Pancreas (tissue), 10 donors: ENCODE results near the gene LANCL3. TPM values are rescaled to one million over a fixed set of nuclear protein-coding genes. Genes with fewer than 3 reads are reported as not detected.

Source experiments
- ATAC-seq, 4 donors: fragments of 200-7000 bp; cut with Tn5 transposase; one replicate each; pipeline versions ENCODE4 v1.8.0 to v1.9.1; 2020; ENCODE audit warnings: mild to moderate bottlenecking in 4 of 4, moderate library complexity in 4 of 4
- DNase-seq, 6 donors: peaks; one replicate each; pipeline ENCODE4 v3.0.0-alpha.2; 2020
- FAIRE-seq: peaks from 2 replicates; lab custom pipeline; 2012; peaks lifted over from hg19 to GRCh38; lab: Jason Lieb, UNC
- H3K27ac ChIP-seq, 4 donors: fragments of 200-600 bp; sonication (generic); 1 replicate in 3 of 4; 2 replicates in 1 of 4; pipeline versions ENCODE4 v1.5.0 to v1.8.0; 2020
- H3K27me3 ChIP-seq, 4 donors: fragments of 200-600 bp; one replicate each; pipeline ENCODE4 v1.8.0; 2021
- H3K36me3 ChIP-seq, 3 donors: fragments of 200-600 bp; sonication (generic) in 1 of 3; one replicate each; pipeline versions ENCODE4 v1.5.0 to v1.8.0; 2020 to 2021
- H3K4me1 ChIP-seq, 3 donors: fragments of 200-600 bp; one replicate each; pipeline ENCODE4 v1.8.0; 2021
- H3K4me3 ChIP-seq, 4 donors: fragments of 200-600 bp; sonication (generic) in 2 of 4; one replicate each; pipeline versions ENCODE4 v1.5.0 to v1.8.0; 2020 to 2021
- H3K9me3 ChIP-seq, 4 donors: fragments of 200-600 bp; one replicate each; pipeline ENCODE4 v1.8.0; 2021
- WGBS, 2 donors: extraction: QIAGEN DNeasy Blood & Tissue Kit; methylation state at CpG; one replicate each; pipeline ENCODE4 v1.1.7; 2013; 5-methylcytosine and 5-hydroxymethylcytosine counted together
- intact Hi-C, 3 donors: fragments of 100-400 bp; cut with DNase I; formaldehyde crosslinking; loops; one replicate each; pipeline versions ENCODE4 v1.11.1 to v1.14.2; 2022
- polyA plus RNA-seq, 2 donors: library from polyadenylated mRNA; stranded (reverse); fragments of 200-250 nt; gene quantifications; one replicate each; pipeline ENCODE4 v1.2.3, GENCODE V29; 2013
- total RNA-seq, 6 donors: library from RNA; stranded (reverse); fragmentation: NEBNext Ultra II Directional in 4 of 6; extraction: Animal tissue kit (Norgen Biotek cat#: 25700) in 4 of 6; gene quantifications; one replicate each; pipeline versions ENCODE4 v1.2.1 to v1.2.4, GENCODE V29; 2021 to 2023
- TF ChIP-seq, protein P1 (sequence below), 4 donors: fragments of 200-600 bp; sonication (generic) in 3 of 4; IDR thresholded peaks; one replicate each; pipeline versions ENCODE4 v1.5.0 to v1.8.0; 2021; ENCODE audit warnings: antibody characterized with exemption in 4 of 4
- donor health status: healthy with polysubstance abuse.
- donor health status: DM: no; HTN: no; CAD: no; lungs with moderate emphysema.
- donor health status: DM: no; HTN: no; CAD: no.
- donor health status: control.
- donor health status: control.
- donor health status: Bipolar disorder and iron deficiency.
- donor health status: DM: yes; HTN: yes; CAD: no.
- donor health status: DM: no; HTN: no; CAD: no.
- donor health status: DM: no; HTN: no; CAD: no.
- donor health status: DM: yes; HTN: yes; CAD: no.

The LANCL3 gene
- total and polyA plus RNA-seq, 8 donors = under 0.01 to 0.09 (median 0.05) TPM; not detected in 1

DNA sequence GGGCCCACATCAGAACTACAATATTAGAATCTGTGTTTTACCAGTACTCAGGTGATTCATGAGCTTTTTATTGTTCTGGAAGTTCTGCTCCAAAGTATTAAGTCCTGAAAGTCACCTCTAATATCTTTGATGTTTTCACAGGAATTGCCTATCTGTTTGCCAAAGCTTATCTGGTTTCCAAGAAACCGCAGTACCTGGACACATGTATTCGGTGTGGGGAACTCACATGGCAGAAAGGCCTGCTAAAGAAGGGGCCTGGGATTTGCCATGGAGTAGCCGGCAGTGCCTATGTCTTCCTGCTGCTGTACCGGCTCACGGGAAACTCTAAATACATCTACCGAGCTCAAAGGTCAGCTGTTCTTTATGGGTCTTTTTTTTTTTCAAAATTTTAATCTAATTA lies 95.7 kb downstream of the LANCL3 start:
- H3K4me3 ChIP-seq = no peak overlapping the region
- H3K27me3 ChIP-seq = no peaks in the 10 kb centered on the region
- WGBS, 2 donors = 31 to 42% methylated on average over 6 of the region's 6 CpGs
- H3K27ac ChIP-seq = peak overlapping the region in 2 of 4 donors; percentile 30 to 40
- H3K4me1 ChIP-seq = peaks cover 0 to 8% (median 3%) of the 10 kb centered on the region in 3 donors
- FAIRE-seq (no peak), DNase-seq (peak in 3 of 6 donors; percentile 13 to 48 (median 32)), ATAC-seq (peak; percentile 72 to 91 (median 88))
- TF ChIP-seq, protein P1, sequence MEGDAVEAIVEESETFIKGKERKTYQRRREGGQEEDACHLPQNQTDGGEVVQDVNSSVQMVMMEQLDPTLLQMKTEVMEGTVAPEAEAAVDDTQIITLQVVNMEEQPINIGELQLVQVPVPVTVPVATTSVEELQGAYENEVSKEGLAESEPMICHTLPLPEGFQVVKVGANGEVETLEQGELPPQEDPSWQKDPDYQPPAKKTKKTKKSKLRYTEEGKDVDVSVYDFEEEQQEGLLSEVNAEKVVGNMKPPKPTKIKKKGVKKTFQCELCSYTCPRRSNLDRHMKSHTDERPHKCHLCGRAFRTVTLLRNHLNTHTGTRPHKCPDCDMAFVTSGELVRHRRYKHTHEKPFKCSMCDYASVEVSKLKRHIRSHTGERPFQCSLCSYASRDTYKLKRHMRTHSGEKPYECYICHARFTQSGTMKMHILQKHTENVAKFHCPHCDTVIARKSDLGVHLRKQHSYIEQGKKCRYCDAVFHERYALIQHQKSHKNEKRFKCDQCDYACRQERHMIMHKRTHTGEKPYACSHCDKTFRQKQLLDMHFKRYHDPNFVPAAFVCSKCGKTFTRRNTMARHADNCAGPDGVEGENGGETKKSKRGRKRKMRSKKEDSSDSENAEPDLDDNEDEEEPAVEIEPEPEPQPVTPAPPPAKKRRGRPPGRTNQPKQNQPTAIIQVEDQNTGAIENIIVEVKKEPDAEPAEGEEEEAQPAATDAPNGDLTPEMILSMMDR (IDR thresholded peaks at IDR 0.05) = no peak
- H3K9me3 ChIP-seq = no peaks in the 10 kb centered on the region
- no peaks in the 10 kb centered on the region for H3K36me3 ChIP-seq
- intact Hi-C loops = no loop called here

DNA sequence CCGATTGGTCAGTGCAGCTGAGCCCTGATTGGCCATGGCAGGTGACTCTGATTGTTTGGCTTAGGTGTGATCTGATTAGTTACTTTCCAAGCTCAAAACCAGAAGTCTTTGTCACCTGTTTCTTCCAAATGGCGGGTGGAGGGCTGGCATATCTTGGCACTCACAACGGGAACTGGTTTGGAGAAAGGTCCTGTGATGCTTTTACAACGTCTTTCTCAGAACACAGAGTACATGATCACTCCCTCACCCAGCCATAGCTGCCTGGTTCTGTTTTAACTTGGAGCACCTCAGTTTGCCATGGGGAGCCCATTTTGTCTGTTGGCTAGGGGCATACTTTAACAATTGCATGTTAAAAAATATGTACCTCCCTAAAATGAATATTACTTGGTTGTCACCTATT lies 101.1 kb downstream of the LANCL3 start:
- Histone ChIP-seq H3K4me1 (peaks cover 0 to 1% (median 0%) of the 10 kb centered on the region in 3 donors), H3K27ac (no peak overlapping the region), H3K9me3 (no peaks in the 10 kb centered on the region), H3K4me3 (no peak overlapping the region), H3K27me3 (peaks cover 0 to 11% (median 0%) of the 10 kb centered on the region in 4 donors), H3K36me3 (no peaks in the 10 kb centered on the region)
- TF ChIP-seq, protein P1 (IDR thresholded peaks at IDR 0.05) = no peak
- ATAC-seq = no peak
- intact Hi-C loops = no loop called here
- no peak for FAIRE-seq
- 44 to 82% methylated on average over 4 of the region's 4 CpGs for WGBS, 2 donors
- no peak for DNase-seq

DNA sequence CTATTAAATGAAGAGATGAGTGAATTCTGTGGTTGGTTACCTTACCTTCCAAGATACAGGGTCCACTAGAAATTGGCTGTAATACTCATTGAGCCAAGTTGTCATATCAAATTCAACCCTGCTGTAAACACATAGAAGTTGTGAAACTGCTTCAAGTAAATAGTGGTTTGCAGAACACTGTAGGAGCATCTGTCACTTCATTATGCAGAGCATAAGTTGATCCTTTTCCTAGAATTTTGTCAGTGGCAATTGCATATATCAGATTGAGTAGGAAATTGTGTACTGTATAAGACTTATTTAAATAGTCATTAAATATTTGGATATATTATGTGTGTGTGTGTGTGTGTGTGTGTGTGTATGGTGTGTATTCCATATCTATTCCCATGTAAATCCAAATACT lies 105.3 kb downstream of the LANCL3 start:
- H3K27me3 ChIP-seq = peaks cover 0 to 11% (median 1%) of the 10 kb centered on the region in 4 donors
- H3K4me3 ChIP-seq = no peak overlapping the region
- H3K27ac ChIP-seq = no peak overlapping the region
- H3K4me1 ChIP-seq = peaks cover 0 to 6% (median 3%) of the 10 kb centered on the region in 3 donors
- no peak for ATAC-seq
- intact Hi-C loops = no loop called here
- peak; percentile 74 for FAIRE-seq
- no peaks in the 10 kb centered on the region for H3K9me3 ChIP-seq
- no peaks in the 10 kb centered on the region for H3K36me3 ChIP-seq
- no peak for DNase-seq
- TF ChIP-seq, protein P1 (IDR thresholded peaks at IDR 0.05) = no peak

DNA sequence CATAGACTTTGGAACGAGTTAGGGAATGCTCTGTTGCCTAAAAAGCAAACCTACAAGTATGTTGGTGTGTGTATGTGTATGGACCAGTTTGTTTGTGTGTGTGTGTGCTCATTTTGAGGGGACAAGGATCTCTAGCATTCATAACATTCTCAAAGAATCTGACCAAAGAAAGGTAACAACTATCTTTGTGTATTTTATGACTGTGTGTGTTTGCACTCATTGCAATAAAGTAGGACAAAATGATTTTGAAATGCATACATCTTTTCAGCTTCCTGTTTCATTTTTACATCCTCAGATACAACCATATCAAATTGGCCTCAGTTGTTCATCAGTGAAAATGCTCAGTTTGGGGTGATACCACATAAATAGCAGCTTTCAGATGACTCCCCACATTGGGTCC lies 105.8 kb downstream of the LANCL3 start:
- DNase-seq = no peak
- Histone ChIP-seq H3K36me3 (no peaks in the 10 kb centered on the region), H3K27ac (no peak overlapping the region), H3K9me3 (no peaks in the 10 kb centered on the region), H3K4me1 (peaks cover 0 to 6% (median 3%) of the 10 kb centered on the region in 3 donors), H3K27me3 (peaks cover 0 to 11% (median 1%) of the 10 kb centered on the region in 4 donors), H3K4me3 (no peak overlapping the region)
- no peak for ATAC-seq
- intact Hi-C loops = no loop called here
- TF ChIP-seq, protein P1 (IDR thresholded peaks at IDR 0.05) = no peak
- FAIRE-seq = peak; percentile 85
- 44 to 66% methylated on average over 1 of the region's 1 CpG for WGBS, 2 donors

DNA sequence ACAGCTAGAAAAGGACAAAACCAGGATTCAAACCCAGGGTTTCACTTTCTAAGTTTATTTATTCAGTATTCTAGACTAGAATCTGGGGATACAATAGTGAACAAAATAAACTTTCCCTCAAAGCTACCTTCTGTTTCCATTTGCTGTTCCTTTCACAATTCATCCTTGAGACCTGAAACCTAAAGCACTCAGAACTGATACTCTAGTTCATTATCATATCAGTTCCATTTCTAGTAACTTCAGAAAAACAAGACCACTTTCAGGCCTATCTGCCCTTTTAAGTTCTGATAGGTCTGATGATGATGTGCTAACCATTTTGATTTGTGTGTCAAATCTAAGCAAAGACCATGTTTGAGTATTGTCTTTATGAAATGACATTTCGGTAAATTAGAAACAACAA lies 106.3 kb downstream of the LANCL3 start:
- Histone ChIP-seq H3K27ac (no peak overlapping the region), H3K27me3 (peaks cover 0 to 13% (median 3%) of the 10 kb centered on the region in 4 donors), H3K4me3 (no peak overlapping the region), H3K9me3 (no peaks in the 10 kb centered on the region), H3K36me3 (no peaks in the 10 kb centered on the region), H3K4me1 (peaks cover 0 to 6% (median 3%) of the 10 kb centered on the region in 3 donors)
- TF ChIP-seq, protein P1 (IDR thresholded peaks at IDR 0.05) = no peak
- intact Hi-C loops = no loop called here
- FAIRE-seq = peak; percentile 68
- WGBS, 2 donors = 86 to 87% methylated on average over 1 of the region's 1 CpG
- DNase-seq = no peak
- no peak for ATAC-seq
